PFSK-1 (cell line): Measurements from ENCODE around the gene MRPS18C.

Source experiments
- POLR2AphosphoS5 ChIP-seq: IDR thresholded peaks from 2 replicates; pipeline ENCODE4 v1.6.1; 2012; ENCODE audit warnings: low read depth, mild to moderate bottlenecking, control low read depth, low read length, moderate library complexity
- SIN3A ChIP-seq: IDR thresholded peaks from 2 replicates; pipeline ENCODE4 v1.6.1; 2012; ENCODE audit warnings: mild to moderate bottlenecking, low read length, moderate library complexity, borderline replicate concordance; ENCODE audit not compliant: insufficient read depth

- TF ChIP-seq SIN3A (no peak), POLR2AphosphoS5 (no peak)
These were observed 48.6 kb downstream of the MRPS18C start for GRCh38 chr4:83504503-83504902.
